ENCODE data around the gene PAN3. TPM values are rescaled to one million over a fixed set of nuclear protein-coding genes. Genes with fewer than 3 reads are reported as not detected.

PAN3 gene
- total RNA-seq, 1 donor from 2014 or later: 17.5 TPM

DNA sequence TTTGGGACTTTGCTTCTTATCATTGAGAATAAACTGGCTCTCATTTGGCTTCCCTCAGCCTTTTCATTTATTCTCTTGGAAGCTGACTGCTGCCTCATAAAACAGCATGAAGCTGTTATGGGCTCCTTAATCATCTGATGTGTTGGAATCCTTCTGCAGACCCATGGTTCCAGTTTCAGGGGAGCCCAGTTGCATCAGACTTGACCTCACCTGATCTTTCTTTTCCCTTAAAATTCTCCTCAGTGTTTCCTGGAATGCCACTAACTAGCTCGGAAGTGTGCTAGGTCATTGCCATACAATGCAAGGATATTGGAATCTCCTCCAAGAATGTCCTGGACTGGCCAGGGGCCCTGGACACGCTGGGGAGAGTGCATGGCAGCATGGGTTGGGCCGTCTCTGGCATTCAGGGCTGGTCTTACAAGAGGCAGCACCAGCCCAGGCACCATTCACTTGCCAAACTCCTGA, 197.9 kb downstream of the PAN3 start:
- peak in 1 of 2 donors; percentile 73 for DNase-seq (ENCODE audit: low read depth in 2 of 2)

DNA sequence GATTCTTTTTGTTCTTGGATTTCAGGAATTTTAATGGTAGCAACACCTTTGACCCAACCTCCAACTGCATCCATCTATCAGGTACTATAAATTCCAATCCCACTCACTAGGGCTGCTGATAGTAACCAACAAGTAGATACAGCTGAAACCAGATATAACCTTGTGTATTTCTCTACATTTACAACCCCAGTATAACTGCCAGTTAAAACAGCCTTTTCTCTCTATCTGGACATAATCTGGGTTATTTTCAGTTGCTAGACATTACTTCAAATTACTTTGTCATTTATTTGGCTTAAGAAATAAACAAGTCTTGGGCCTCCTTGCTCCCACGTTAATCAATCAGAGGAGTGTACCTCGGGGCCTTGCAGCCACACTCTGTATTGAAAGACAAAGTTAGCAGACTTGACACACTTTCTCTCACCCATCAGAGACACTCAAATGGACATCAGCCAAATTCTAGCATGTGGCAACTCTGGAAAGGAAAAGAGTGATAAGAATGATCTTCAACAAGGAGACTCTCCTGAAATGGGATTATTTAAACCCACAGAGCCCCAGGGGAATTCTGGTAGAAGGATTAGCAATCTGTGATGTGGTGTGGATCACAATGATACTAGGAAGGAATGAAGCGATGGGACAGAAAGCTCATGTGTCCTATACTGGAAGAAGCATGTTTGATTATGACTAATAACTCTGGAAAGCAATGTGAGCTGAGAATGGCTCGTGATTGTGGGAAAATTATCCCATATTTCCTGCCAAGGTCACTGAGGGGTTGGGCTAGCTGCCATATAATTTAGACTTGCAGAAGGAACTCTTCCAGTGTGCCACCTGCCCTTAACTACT, 199.0 kb downstream of the PAN3 start:
- DNase-seq (ENCODE audit: low read depth in 2 of 2): peak; percentile 90 to 95

DNA sequence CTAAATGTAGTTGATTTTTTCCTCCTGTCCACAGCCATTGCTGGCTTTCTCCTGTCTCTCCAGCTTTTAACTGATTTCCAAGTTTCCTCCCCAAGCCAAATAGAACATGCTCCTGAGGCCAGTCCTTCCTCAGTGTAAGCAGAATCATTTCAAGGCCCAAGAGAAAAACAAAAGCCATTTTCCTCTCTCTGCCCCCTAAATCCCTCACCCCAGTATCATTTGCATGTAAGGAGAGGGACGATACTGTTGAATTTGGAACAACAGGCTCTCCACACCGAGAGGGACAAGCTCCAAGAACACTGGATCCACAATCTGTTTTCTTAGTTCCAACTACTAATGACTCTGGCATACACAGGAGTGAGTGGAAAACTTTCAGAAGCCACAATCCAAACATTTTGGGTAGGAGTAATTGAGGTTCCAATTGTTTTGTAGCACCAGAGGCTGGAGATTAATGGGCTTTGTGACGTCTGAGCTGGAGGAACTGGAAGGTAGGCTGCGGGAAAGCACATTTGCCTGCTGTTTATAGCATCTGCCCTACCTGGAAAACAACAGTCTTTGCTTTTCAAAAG, 199.7 kb downstream of the PAN3 start:
- DNase-seq (ENCODE audit: low read depth in 2 of 2): peak; percentile 53 to 59

DNA sequence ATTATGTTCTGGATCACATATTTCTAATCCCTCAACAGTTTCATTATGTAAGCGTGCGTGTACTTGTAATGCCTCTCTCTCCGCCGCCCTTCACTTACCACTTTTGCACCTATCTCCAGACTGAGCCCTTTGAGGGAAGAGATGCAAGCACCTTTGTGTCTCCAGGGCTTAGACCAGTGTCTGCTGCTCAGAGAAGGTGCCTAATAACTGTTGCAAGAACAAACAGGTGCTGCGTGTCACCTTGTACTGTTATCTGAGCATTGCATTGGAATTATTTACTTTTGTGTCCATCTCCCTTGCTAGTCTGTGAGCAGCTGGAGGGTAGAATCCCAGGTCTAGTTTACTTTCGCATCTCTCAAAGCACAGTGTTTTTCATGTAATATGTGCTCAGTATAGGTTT, 200.4 kb downstream of the PAN3 start:
- no peak for DNase-seq (ENCODE audit: low read depth in 2 of 2)

DNA sequence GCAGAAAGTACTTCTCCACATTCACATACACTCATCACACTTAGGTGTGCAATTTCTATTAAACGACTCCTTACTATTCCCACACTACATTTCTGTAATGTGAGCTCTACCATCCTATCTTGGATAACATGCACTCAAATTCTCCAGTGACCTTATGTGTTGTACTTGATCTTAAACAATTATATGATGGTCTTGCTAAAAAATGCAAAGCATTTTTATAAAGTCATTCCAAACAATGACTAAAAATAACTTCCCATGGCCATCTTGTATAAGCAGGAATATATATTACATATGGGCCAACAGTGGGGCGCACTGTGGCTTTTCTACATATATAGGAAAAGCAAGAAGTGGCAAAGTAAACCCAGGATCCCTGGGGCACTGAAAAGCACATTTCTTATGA, 201.1 kb downstream of the PAN3 start:
- DNase-seq (ENCODE audit: low read depth in 2 of 2): no peak

DNA sequence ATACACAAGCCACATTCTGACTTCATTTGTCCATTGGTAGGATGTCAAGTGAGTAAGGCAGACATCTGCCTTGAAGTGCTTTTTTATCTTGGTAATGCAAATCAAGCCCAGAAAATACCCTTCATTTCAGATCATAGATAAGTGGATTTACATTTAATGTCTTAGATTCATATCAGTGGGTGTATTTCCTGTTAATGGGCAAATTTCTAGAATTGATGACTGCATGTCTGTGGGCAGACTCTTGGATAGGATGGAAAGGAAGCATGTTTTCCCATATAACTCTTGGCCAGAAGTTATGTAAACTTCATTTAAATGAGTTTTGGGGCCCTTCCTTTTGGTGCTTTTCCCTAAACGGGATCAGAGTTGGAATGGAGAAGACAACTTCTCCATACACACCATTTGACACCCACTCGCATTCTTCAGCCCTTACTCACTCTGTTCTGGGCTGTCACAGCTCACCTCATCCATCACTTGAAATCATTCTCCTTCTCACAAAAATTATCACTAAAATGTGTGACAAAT, 202.0 kb downstream of the PAN3 start:
- DNase-seq (ENCODE audit: low read depth in 2 of 2): peak in 1 of 2 donors; percentile 41

DNA sequence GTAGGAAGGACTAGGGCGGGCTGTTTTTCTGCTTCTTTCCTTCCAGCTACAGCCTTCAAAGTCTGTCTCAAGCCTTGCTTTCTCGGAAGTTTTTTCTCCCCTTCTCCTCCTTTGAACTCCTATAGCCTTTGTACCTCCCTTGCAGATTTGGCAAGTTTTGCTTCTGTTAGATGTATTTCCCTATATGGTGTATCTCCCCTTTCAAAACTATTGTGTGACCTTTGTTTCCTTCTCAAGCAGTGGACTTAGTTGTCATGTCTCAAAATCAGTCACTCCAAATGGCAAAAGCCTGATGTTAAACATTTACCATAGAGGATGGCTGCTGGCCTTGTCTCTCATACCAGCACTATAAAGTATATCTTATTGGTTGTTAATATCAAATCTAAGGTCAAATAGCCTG, 203.9 kb downstream of the PAN3 start:
- no peak for DNase-seq (ENCODE audit: low read depth in 2 of 2)

DNA sequence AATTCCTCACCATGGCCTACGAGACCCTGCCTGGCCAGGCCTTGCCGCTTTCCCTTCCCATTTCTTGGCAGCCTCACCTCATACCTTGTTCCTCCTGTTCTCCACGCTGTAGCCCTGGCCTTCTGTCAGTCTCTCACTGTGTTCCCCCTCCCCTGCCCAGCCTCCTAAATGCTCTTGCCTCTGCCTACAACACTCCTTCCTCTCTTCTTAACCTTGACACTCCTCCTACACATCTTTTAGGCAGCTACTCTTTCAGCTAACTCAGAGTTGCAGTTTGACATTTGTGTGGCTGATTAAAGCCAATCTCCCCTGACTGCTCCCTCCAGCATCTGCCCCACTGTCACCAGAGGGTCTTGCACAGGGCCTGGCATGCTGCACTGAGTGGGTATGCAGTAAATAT, 205.8 kb downstream of the PAN3 start:
- no peak for DNase-seq (ENCODE audit: low read depth in 2 of 2)

Other genes starting within 250 kb of the PAN3 start
- gene PDX1, start 218.5 kb upstream of the PAN3 start, total RNA-seq: not detected in 2 replicates
- not detected in 2 replicates for gene CDX2, start 169.2 kb upstream of the PAN3 start, total RNA-seq
- gene URAD, start 149.9 kb upstream of the PAN3 start, total RNA-seq: not detected in 2 replicates
- gene FLT3, start 38.0 kb upstream of the PAN3 start, total RNA-seq: not detected in 2 replicates